ENCODE results near the gene HK1.
A peak's percentile ranks its signal among the peaks of the same experiment; 100 is the strongest.

HK1 gene

DNA sequence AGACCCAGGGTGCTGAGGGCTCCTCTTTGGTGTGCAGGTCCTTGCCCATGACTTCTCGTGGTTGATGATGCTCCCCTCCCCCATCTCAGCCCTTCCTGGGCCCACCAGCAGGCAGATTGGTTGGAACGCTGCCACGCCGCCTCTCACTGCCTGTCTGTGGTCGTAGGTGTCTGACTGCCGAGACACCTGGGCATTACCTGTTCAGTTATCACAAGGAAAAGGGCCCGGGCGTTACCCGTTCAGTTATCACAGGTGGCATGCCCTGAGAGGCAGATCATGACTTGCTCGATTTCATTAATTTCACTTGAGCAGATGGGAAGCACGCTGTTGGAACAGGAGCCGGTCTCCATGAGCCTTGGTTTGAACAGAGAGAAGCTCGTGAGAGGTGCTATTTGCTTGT, 95.9 kb downstream of the HK1 start:
- Histone ChIP-seq H2BK12ac (ENCODE audit: low read length) (peak overlapping the region; percentile 76), H2BK15ac (ENCODE audit: low read length) (no peak overlapping the region), H4K91ac (ENCODE audit: low read depth, low read length, poor library complexity) (no peak overlapping the region), H3K79me1 (ENCODE audit: low read depth, low read length) (no peaks in the 10 kb centered on the region), H3K4me1 (ENCODE audit: control insufficient read depth in 2 of 2, insufficient read depth in 1 of 2, low read depth in 1 of 2, low read length in 2 of 2) (peaks cover 0 to 13% of the 10 kb centered on the region in 2 donors), H2AK5ac (ENCODE audit: low read depth, low read length) (no peak overlapping the region), H3K4me3 (ENCODE audit: low read length in 2 of 2) (no peak overlapping the region), H2BK120ac (ENCODE audit: low read depth, low read length) (no peak overlapping the region), H3K27me3 (ENCODE audit: control insufficient read depth in 3 of 3, insufficient read depth in 3 of 3, low read depth in 1 of 3, low read length in 3 of 3) (no peaks in the 10 kb centered on the region), H3K4me2 (ENCODE audit: insufficient read depth, low read length, poor library complexity, severe bottlenecking) (no peak overlapping the region), H3K9me3 (replicated peaks in 1 of 2; ENCODE audit: control insufficient read depth in 2 of 2, insufficient read depth in 1 of 2, low read depth in 1 of 2, low read length in 2 of 2) (no peaks in the 10 kb centered on the region), H3K36me3 (replicated peaks in 1 of 2; ENCODE audit: control insufficient read depth in 2 of 2, insufficient read depth in 2 of 2, low read length in 2 of 2) (peaks cover 7 to 20% of the 10 kb centered on the region in 2 donors), H3K23ac (ENCODE audit: low read depth, low read length, poor library complexity) (no peak overlapping the region), H2AFZ (ENCODE audit: low read length) (no peak overlapping the region), H2BK5ac (ENCODE audit: low read length) (no peak overlapping the region), H3K4ac (ENCODE audit: low read length) (no peak overlapping the region), H3K18ac (ENCODE audit: low read length) (no peak overlapping the region), H3K14ac (ENCODE audit: low read length) (no peak overlapping the region), H4K8ac (ENCODE audit: low read depth, low read length) (no peak overlapping the region), H3K9ac (ENCODE audit: low read depth, low read length, poor library complexity) (no peak overlapping the region), H3K27ac (replicated peaks; ENCODE audit: low read length) (no peak overlapping the region)
- no CpG with 5 or more reads among the region's 13 CpGs for WGBS, 2 donors (ENCODE audit: extremely low coverage in 2 of 2, insufficient read length in 2 of 2, insufficient replicate concordance in 1 of 2)
- DNase-seq (ENCODE audit: low spot score), result no peak

DNA sequence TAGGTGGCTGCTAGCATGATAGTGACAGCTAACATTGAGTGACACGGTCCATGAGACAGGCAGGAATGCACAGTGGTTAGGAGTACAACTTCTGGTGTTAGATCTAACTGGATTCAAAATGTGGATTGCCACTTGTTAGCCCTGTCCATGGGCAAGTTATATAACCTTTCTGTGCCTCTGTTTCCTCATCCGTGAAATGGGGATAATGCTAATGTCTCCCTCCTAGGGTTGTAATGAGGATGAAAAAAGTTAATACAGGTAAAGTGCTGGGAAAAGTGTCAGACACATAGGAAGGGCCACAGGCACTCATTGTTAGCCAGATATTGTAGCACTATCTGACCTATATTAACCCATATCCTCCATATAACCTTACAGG, 96.6 kb downstream of the HK1 start:
- no peak for DNase-seq (ENCODE audit: low spot score)
- no CpG with 5 or more reads among the region's 2 CpGs for WGBS, 2 donors (ENCODE audit: extremely low coverage in 2 of 2, insufficient read length in 2 of 2, insufficient replicate concordance in 1 of 2)
- no peak overlapping the region for H3K18ac ChIP-seq (ENCODE audit: low read length)
- H3K36me3 ChIP-seq (replicated peaks in 1 of 2; ENCODE audit: control insufficient read depth in 2 of 2, insufficient read depth in 2 of 2, low read length in 2 of 2), result peaks cover 6 to 22% of the 10 kb centered on the region in 2 donors
- H3K14ac ChIP-seq (ENCODE audit: low read length), result no peak overlapping the region
- no peak overlapping the region for H3K27ac ChIP-seq (replicated peaks; ENCODE audit: low read length)
- no peak overlapping the region for H3K4ac ChIP-seq (ENCODE audit: low read length)
- no peak overlapping the region for H2BK5ac ChIP-seq (ENCODE audit: low read length)
- H3K79me1 ChIP-seq (ENCODE audit: low read depth, low read length), result no peaks in the 10 kb centered on the region
- no peak overlapping the region for H4K91ac ChIP-seq (ENCODE audit: low read depth, low read length, poor library complexity)
- no peak overlapping the region for H2AK5ac ChIP-seq (ENCODE audit: low read depth, low read length)
- H3K23ac ChIP-seq (ENCODE audit: low read depth, low read length, poor library complexity), result no peak overlapping the region
- H2AFZ ChIP-seq (ENCODE audit: low read length), result no peak overlapping the region
- H4K8ac ChIP-seq (ENCODE audit: low read depth, low read length), result no peak overlapping the region
- H2BK120ac ChIP-seq (ENCODE audit: low read depth, low read length), result no peak overlapping the region
- H3K27me3 ChIP-seq (ENCODE audit: control insufficient read depth in 3 of 3, insufficient read depth in 3 of 3, low read depth in 1 of 3, low read length in 3 of 3), result no peaks in the 10 kb centered on the region
- no peak overlapping the region for H3K9ac ChIP-seq (ENCODE audit: low read depth, low read length, poor library complexity)
- H3K4me1 ChIP-seq (ENCODE audit: control insufficient read depth in 2 of 2, insufficient read depth in 1 of 2, low read depth in 1 of 2, low read length in 2 of 2), result peaks cover 0 to 13% of the 10 kb centered on the region in 2 donors
- no peak overlapping the region for H3K4me2 ChIP-seq (ENCODE audit: insufficient read depth, low read length, poor library complexity, severe bottlenecking)
- no peak overlapping the region for H3K4me3 ChIP-seq (ENCODE audit: low read length in 2 of 2)
- no peak overlapping the region for H2BK12ac ChIP-seq (ENCODE audit: low read length)
- no peak overlapping the region for H2BK15ac ChIP-seq (ENCODE audit: low read length)
- no peaks in the 10 kb centered on the region for H3K9me3 ChIP-seq (replicated peaks in 1 of 2; ENCODE audit: control insufficient read depth in 2 of 2, insufficient read depth in 1 of 2, low read depth in 1 of 2, low read length in 2 of 2)

DNA sequence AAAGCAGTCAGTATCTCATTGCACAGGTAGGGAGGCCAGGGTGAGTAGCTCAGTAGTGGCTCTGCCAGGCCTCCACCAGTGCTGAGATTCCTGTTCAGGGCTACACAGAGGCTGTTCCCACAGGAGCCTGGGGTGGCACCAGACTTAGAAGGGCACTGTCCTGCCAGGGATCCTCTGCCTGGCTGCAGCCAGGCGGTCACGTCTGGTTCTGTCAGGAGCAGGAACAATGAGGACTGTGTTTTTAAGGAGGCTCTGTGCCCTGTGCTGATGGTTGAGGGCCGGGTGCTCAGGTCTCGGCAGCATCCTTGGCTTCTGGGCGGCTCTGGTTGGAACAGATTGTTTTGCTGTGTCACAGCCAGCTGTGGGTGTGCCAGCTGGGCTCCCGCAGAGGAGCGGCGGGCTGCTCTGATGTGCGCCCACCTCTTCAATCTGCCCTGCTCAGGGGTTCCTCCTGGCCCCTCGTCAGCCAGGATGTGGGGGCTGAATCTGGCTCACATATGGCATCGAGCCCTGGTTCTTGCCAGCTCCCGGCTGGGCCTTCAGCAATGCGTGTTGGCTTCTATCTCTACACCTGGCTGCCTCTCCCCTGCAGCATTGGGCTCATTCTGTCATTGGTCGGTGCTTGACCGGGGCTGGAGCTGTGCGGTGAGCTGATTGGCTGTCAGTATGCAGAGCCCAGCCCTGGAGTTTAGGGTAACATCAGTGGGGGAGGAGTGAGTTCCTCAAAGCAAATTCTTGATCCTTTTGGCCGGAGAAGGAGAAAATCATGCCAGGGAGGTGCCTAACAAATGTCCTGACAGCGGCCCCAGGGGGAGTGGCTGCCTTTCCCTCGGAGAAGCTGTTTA, 97.2 kb downstream of the HK1 start:
- H4K8ac ChIP-seq (ENCODE audit: low read depth, low read length), result no peak overlapping the region
- H2AK5ac ChIP-seq (ENCODE audit: low read depth, low read length), result no peak overlapping the region
- no CpG with 5 or more reads among the region's 19 CpGs for WGBS, 2 donors (ENCODE audit: extremely low coverage in 2 of 2, insufficient read length in 2 of 2, insufficient replicate concordance in 1 of 2)
- peak overlapping the region; percentile 32 for H3K27ac ChIP-seq (replicated peaks; ENCODE audit: low read length)
- H2BK120ac ChIP-seq (ENCODE audit: low read depth, low read length), result no peak overlapping the region
- H3K23ac ChIP-seq (ENCODE audit: low read depth, low read length, poor library complexity), result no peak overlapping the region
- H2BK5ac ChIP-seq (ENCODE audit: low read length), result no peak overlapping the region
- H2BK15ac ChIP-seq (ENCODE audit: low read length), result no peak overlapping the region
- H3K9me3 ChIP-seq (replicated peaks in 1 of 2; ENCODE audit: control insufficient read depth in 2 of 2, insufficient read depth in 1 of 2, low read depth in 1 of 2, low read length in 2 of 2), result no peaks in the 10 kb centered on the region
- H3K4me3 ChIP-seq (ENCODE audit: low read length in 2 of 2), result no peak overlapping the region
- no peaks in the 10 kb centered on the region for H3K79me1 ChIP-seq (ENCODE audit: low read depth, low read length)
- H3K36me3 ChIP-seq (replicated peaks in 1 of 2; ENCODE audit: control insufficient read depth in 2 of 2, insufficient read depth in 2 of 2, low read length in 2 of 2), result peaks cover 3 to 22% of the 10 kb centered on the region in 2 donors
- H3K9ac ChIP-seq (ENCODE audit: low read depth, low read length, poor library complexity), result peak overlapping the region; percentile 4
- peak; percentile 49 for DNase-seq (ENCODE audit: low spot score)
- no peak overlapping the region for H2AFZ ChIP-seq (ENCODE audit: low read length)
- H3K18ac ChIP-seq (ENCODE audit: low read length), result peak overlapping the region; percentile 81
- H2BK12ac ChIP-seq (ENCODE audit: low read length), result no peak overlapping the region
- H4K91ac ChIP-seq (ENCODE audit: low read depth, low read length, poor library complexity), result no peak overlapping the region
- H3K4ac ChIP-seq (ENCODE audit: low read length), result no peak overlapping the region
- peaks cover 0 to 13% of the 10 kb centered on the region in 2 donors for H3K4me1 ChIP-seq (ENCODE audit: control insufficient read depth in 2 of 2, insufficient read depth in 1 of 2, low read depth in 1 of 2, low read length in 2 of 2)
- H3K27me3 ChIP-seq (ENCODE audit: control insufficient read depth in 3 of 3, insufficient read depth in 3 of 3, low read depth in 1 of 3, low read length in 3 of 3), result no peaks in the 10 kb centered on the region
- H3K4me2 ChIP-seq (ENCODE audit: insufficient read depth, low read length, poor library complexity, severe bottlenecking), result peak overlapping the region; percentile 40
- H3K14ac ChIP-seq (ENCODE audit: low read length), result no peak overlapping the region

DNA sequence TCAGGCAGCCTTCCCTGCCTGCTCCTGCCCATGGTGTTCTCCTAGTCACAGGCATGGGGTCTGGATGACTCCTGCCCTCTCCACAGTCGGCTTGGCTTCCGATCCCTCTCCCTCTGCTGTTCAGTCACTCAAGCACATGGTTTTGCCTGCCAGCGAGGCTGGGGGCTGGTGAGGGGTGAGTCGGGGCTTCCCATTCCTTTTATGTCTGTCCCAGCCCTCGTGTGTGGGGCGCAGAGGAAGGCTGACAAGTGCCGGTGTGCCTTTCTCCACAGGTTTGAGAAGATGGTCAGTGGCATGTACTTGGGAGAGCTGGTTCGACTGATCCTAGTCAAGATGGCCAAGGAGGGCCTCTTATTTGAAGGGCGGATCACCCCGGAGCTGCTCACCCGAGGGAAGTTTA, 98.4 kb downstream of the HK1 start:
- H3K79me1 ChIP-seq (ENCODE audit: low read depth, low read length), result no peaks in the 10 kb centered on the region
- H3K27ac ChIP-seq (replicated peaks; ENCODE audit: low read length), result no peak overlapping the region
- H4K8ac ChIP-seq (ENCODE audit: low read depth, low read length), result no peak overlapping the region
- no peak overlapping the region for H2BK15ac ChIP-seq (ENCODE audit: low read length)
- H3K4me3 ChIP-seq (ENCODE audit: low read length in 2 of 2), result no peak overlapping the region
- no peak overlapping the region for H3K14ac ChIP-seq (ENCODE audit: low read length)
- no peak overlapping the region for H3K4ac ChIP-seq (ENCODE audit: low read length)
- no peaks in the 10 kb centered on the region for H3K9me3 ChIP-seq (replicated peaks in 1 of 2; ENCODE audit: control insufficient read depth in 2 of 2, insufficient read depth in 1 of 2, low read depth in 1 of 2, low read length in 2 of 2)
- H3K9ac ChIP-seq (ENCODE audit: low read depth, low read length, poor library complexity), result no peak overlapping the region
- no peak overlapping the region for H2BK12ac ChIP-seq (ENCODE audit: low read length)
- H2AFZ ChIP-seq (ENCODE audit: low read length), result no peak overlapping the region
- H4K91ac ChIP-seq (ENCODE audit: low read depth, low read length, poor library complexity), result no peak overlapping the region
- peaks cover 0 to 13% of the 10 kb centered on the region in 2 donors for H3K4me1 ChIP-seq (ENCODE audit: control insufficient read depth in 2 of 2, insufficient read depth in 1 of 2, low read depth in 1 of 2, low read length in 2 of 2)
- no peak for DNase-seq (ENCODE audit: low spot score)
- no peak overlapping the region for H2AK5ac ChIP-seq (ENCODE audit: low read depth, low read length)
- H2BK120ac ChIP-seq (ENCODE audit: low read depth, low read length), result no peak overlapping the region
- WGBS, 2 donors (ENCODE audit: extremely low coverage in 2 of 2, insufficient read length in 2 of 2, insufficient replicate concordance in 1 of 2), result no CpG with 5 or more reads among the region's 11 CpGs
- no peak overlapping the region for H2BK5ac ChIP-seq (ENCODE audit: low read length)
- H3K27me3 ChIP-seq (ENCODE audit: control insufficient read depth in 3 of 3, insufficient read depth in 3 of 3, low read depth in 1 of 3, low read length in 3 of 3), result no peaks in the 10 kb centered on the region
- H3K36me3 ChIP-seq (replicated peaks in 1 of 2; ENCODE audit: control insufficient read depth in 2 of 2, insufficient read depth in 2 of 2, low read length in 2 of 2), result peaks cover 3 to 27% of the 10 kb centered on the region in 2 donors
- no peak overlapping the region for H3K23ac ChIP-seq (ENCODE audit: low read depth, low read length, poor library complexity)
- H3K18ac ChIP-seq (ENCODE audit: low read length), result no peak overlapping the region
- H3K4me2 ChIP-seq (ENCODE audit: insufficient read depth, low read length, poor library complexity, severe bottlenecking), result no peak overlapping the region

Measured in neuronal stem cell (in vitro differentiated cells).